Measurements from ENCODE around the gene ADCYAP1R1. TPM values are rescaled to one million over a fixed set of nuclear protein-coding genes. Genes with fewer than 3 reads are reported as not detected.

The ADCYAP1R1 gene
- total RNA-seq (2021; ENCODE audit: unreplicated experiment) (0.12 TPM), Bru-seq, nascent RNA (percentile 10 among the genes with signal in this experiment), BruChase-seq, experiment 1, labeled RNA remaining after a 6-hour chase (percentile 9 among the genes with signal in this experiment), BruChase-seq, experiment 2, labeled RNA remaining after a 2-hour chase (percentile 12 among the genes with signal in this experiment)
- polyA plus RNA-seq (2012), result 0.04 and 0.14 TPM in 2 replicates
- long read RNA-seq, result 0 reads

DNA sequence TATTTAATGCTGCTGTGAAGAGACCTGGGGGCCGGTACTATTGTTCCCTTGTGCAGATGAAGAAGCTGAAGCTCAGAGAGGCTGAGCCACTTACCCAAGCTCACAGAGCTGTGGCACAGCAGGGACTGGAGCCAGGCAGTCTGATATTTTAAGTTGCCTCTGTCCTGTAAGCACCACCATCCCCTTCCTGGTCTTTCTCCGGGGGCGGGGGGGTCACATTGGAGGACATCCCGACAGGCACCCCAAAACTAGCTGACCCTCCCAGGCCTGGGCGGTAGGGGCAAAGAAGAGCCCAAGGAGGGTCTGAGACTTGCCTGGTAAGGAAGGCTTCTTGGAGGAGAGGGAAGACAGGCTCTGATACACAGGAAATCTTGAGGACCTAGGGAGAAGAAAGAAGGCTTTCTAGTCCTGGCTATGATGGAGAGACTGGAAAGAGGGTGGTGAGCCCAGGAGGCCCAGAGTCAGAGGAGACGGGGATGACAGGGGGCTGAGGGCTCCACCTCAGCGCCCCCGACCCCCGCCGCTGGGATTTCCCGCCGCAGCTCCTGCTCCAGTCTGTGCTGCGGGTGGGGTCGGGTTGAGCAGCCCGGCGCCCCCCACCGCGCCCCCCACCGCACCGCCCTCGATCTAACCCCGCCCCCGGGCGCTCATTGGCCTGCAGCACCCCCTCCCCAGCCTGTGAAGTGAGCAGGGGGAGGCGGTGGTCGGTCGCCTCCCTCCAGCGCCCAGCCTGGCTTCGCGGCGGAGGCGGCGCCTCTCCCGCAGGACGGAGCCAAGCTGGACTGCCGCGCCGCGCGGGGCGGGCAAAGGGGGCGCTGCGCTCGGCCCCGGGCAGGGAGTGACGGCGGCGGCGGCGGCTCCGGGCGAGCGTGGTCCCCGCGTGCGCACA, at the start of gene ADCYAP1R1:
Gene ADCYAP1R1 (plus strand): TSS at position 711 of the 889 bp plus-strand sequence. CDS start 10,957 bp downstream, outside the sequence.
- H3K79me2 ChIP-seq (ENCODE audit: insufficient read depth, low read length), result no peaks in the 10 kb centered on the region
- no peak within 1 kb of the TSS for H3K4me3 ChIP-seq (replicated peaks in 1 of 2; ENCODE audit: low read depth in 1 of 2, low read length in 2 of 2)
- DNase-seq (ENCODE audit: low read depth, low spot score) (no peak), ATAC-seq (no peak)
- no peaks in the 10 kb centered on the region for H3K9me2 ChIP-seq (ENCODE audit: insufficient read depth)
- ChIA-PET CTCF (interaction anchor here (1.1 kb wide), 1 partner anchor 71 kb away, joined by 3 read pairs; no protein-coding TSS in a partner anchor), POLR2A (no interaction called here), RAD21 (ENCODE audit: low non-redundant PET in 1 of 2, low total read pairs in 2 of 2, uncharacterized antibody in 2 of 2, unreplicated experiment in 2 of 2) (no interaction called here)
- no peaks in the 10 kb centered on the region for H3K36me3 ChIP-seq (ENCODE audit: control insufficient read depth in 1 of 2, insufficient read depth in 2 of 2, low read length in 2 of 2)
- H3K9me3 ChIP-seq (ENCODE audit: control insufficient read depth in 1 of 2, insufficient read depth in 1 of 2, low read depth in 1 of 2, low read length in 2 of 2), result no peaks in the 10 kb centered on the region
- H3K9ac ChIP-seq (ENCODE audit: low read length), result no peak within 1 kb of the TSS
- no peak within 1 kb of the TSS for H3K27ac ChIP-seq (ENCODE audit: low read depth, low read length)
- TF ChIP-seq TCF7L2 (IDR thresholded peaks at IDR 0.05; ENCODE audit: borderline replicate concordance, extremely low read depth, insufficient read depth, insufficient read length), result no peak
- no peak within 1 kb of the TSS for H2AFZ ChIP-seq (ENCODE audit: low read depth, low read length, poor library complexity, severe bottlenecking)
- no peak within 1 kb of the TSS for H3K4me2 ChIP-seq (ENCODE audit: low read length)
- H4K20me1 ChIP-seq (ENCODE audit: insufficient read depth), result no peaks in the 10 kb centered on the region
- intact Hi-C loops (cut with micrococcal nuclease), result no loop called here
- no TSS peak for BruUV-seq (replicated peaks)
- H3K4me1 ChIP-seq (ENCODE audit: control insufficient read depth in 1 of 2, insufficient read depth in 2 of 2, low read length in 2 of 2), result no peaks in the 10 kb centered on the region; a peak in 2 of 4 replicates
- no peaks in the 10 kb centered on the region for H3K27me3 ChIP-seq (ENCODE audit: insufficient read depth, low read length)

- ATAC-seq, result no peak
- ChIA-PET CTCF (no interaction called here), POLR2A (no interaction called here), RAD21 (ENCODE audit: low non-redundant PET in 1 of 2, low total read pairs in 2 of 2, uncharacterized antibody in 2 of 2, unreplicated experiment in 2 of 2) (no interaction called here)
- no TSS peak for BruUV-seq (replicated peaks)
- no peaks in the 10 kb centered on the region for H3K36me3 ChIP-seq (ENCODE audit: control insufficient read depth in 1 of 2, insufficient read depth in 2 of 2, low read length in 2 of 2)
- intact Hi-C loops (cut with micrococcal nuclease), result loop anchor here (10.0 kb wide), 1 partner anchor 92 kb away; no protein-coding TSS in a partner anchor
- H3K9ac ChIP-seq (ENCODE audit: low read length), result no peak overlapping the region
- H3K27me3 ChIP-seq (ENCODE audit: insufficient read depth, low read length), result peaks cover 23% of the 10 kb centered on the region
- no peaks in the 10 kb centered on the region for H3K4me1 ChIP-seq (ENCODE audit: control insufficient read depth in 1 of 2, insufficient read depth in 2 of 2, low read length in 2 of 2)
- no peaks in the 10 kb centered on the region for H3K9me2 ChIP-seq (ENCODE audit: insufficient read depth)
- H3K4me2 ChIP-seq (ENCODE audit: low read length), result no peak overlapping the region
- no peak for DNase-seq (ENCODE audit: low read depth, low spot score)
- no peak overlapping the region for H3K4me3 ChIP-seq (replicated peaks in 1 of 2; ENCODE audit: low read depth in 1 of 2, low read length in 2 of 2)
- no peaks in the 10 kb centered on the region for H4K20me1 ChIP-seq (ENCODE audit: insufficient read depth)
- H3K79me2 ChIP-seq (ENCODE audit: insufficient read depth, low read length), result no peaks in the 10 kb centered on the region
- no peak overlapping the region for H3K27ac ChIP-seq (ENCODE audit: low read depth, low read length)
- H2AFZ ChIP-seq (ENCODE audit: low read depth, low read length, poor library complexity, severe bottlenecking), result no peak overlapping the region
- H3K9me3 ChIP-seq (ENCODE audit: control insufficient read depth in 1 of 2, insufficient read depth in 1 of 2, low read depth in 1 of 2, low read length in 2 of 2), result no peaks in the 10 kb centered on the region
- TF ChIP-seq EGR1 (IDR thresholded peaks at IDR 0.05; ENCODE audit: low read depth), result no peak
- no peak for TF ChIP-seq EZH2phosphoT487 (IDR thresholded peaks at IDR 0.05; ENCODE audit: borderline replicate concordance)
- TF ChIP-seq ATF3 (IDR thresholded peaks at IDR 0.05), result no peak
- TF ChIP-seq ZFX (IDR thresholded peaks at IDR 0.05), result no peak
- no peak for TF ChIP-seq REST (IDR thresholded peaks at IDR 0.05; ENCODE audit: low read depth)
- no peak for TF ChIP-seq POLR2A (IDR thresholded peaks at IDR 0.05; ENCODE audit: borderline replicate concordance, extremely low read depth, insufficient read depth, insufficient read length)
- no peak for TF ChIP-seq YY1 (IDR thresholded peaks at IDR 0.05; ENCODE audit: extremely low read depth, insufficient replicate concordance, low read depth, low read length)
- TF ChIP-seq CEBPB (IDR thresholded peaks at IDR 0.05; ENCODE audit: low read depth), result no peak
- TF ChIP-seq, protein P1, sequence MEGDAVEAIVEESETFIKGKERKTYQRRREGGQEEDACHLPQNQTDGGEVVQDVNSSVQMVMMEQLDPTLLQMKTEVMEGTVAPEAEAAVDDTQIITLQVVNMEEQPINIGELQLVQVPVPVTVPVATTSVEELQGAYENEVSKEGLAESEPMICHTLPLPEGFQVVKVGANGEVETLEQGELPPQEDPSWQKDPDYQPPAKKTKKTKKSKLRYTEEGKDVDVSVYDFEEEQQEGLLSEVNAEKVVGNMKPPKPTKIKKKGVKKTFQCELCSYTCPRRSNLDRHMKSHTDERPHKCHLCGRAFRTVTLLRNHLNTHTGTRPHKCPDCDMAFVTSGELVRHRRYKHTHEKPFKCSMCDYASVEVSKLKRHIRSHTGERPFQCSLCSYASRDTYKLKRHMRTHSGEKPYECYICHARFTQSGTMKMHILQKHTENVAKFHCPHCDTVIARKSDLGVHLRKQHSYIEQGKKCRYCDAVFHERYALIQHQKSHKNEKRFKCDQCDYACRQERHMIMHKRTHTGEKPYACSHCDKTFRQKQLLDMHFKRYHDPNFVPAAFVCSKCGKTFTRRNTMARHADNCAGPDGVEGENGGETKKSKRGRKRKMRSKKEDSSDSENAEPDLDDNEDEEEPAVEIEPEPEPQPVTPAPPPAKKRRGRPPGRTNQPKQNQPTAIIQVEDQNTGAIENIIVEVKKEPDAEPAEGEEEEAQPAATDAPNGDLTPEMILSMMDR (IDR thresholded peaks at IDR 0.05 in 2 of 3, conservative IDR thresholded peaks at IDR 0.05 in 1 of 3; ENCODE audit: borderline replicate concordance in 1 of 3, insufficient read depth in 1 of 3, low read depth in 2 of 3, low read length in 2 of 3), result no peak
- no peak for TF ChIP-seq CBX3 (IDR thresholded peaks at IDR 0.05; ENCODE audit: low read depth)
- no peak for TF ChIP-seq JUND (IDR thresholded peaks at IDR 0.05)
- TF ChIP-seq TCF7L2 (IDR thresholded peaks at IDR 0.05; ENCODE audit: borderline replicate concordance, extremely low read depth, insufficient read depth, insufficient read length), result no peak
These were observed 49.0 kb upstream of the ADCYAP1R1 start for GRCh38 chr7:31003097-31003496.

All from HCT116 (cell line).